Measurements from ENCODE around the gene LENG9. TPM values are rescaled to one million over a fixed set of nuclear protein-coding genes. Genes with fewer than 3 reads are reported as not detected.

Gene LENG9
- total and polyA plus RNA-seq, 2 of the 13 experiments (the other 11 are each of a cell fraction or from before 2014, with no cell fraction given) = 0.75 to 2.9 TPM

- no peak for TF ChIP-seq SP2 (CRISPR knock-in tag; IDR thresholded peaks at IDR 0.05)
- TF ChIP-seq FOXO4 (CRISPR knock-in tag; conservative IDR thresholded peaks at IDR 0.05) = no peak
- no peak for TF ChIP-seq HINFP (CRISPR knock-in tag; IDR thresholded peaks at IDR 0.05; ENCODE audit: low read depth)
- TF ChIP-seq ZNF496 (CRISPR knock-in tag; IDR thresholded peaks at IDR 0.05; ENCODE audit: insufficient replicate concordance) = no peak
- no peak for TF ChIP-seq E2F2 (CRISPR knock-in tag; IDR thresholded peaks at IDR 0.05; ENCODE audit: borderline replicate concordance)
- TF ChIP-seq ZNF503 (CRISPR knock-in tag; IDR thresholded peaks at IDR 0.05) = no peak
- TF ChIP-seq TERF1 (CRISPR knock-in tag; IDR thresholded peaks at IDR 0.05) = no peak
- TF ChIP-seq KLF13 (CRISPR knock-in tag; IDR thresholded peaks at IDR 0.05) = no peak
- TF ChIP-seq DMTF1 (CRISPR knock-in tag; IDR thresholded peaks at IDR 0.05) = no peak
- TF ChIP-seq ZNF660 (CRISPR knock-in tag; IDR thresholded peaks at IDR 0.05; ENCODE audit: borderline replicate concordance, low read depth) = no peak
- no peak for TF ChIP-seq HOXA5 (CRISPR knock-in tag; IDR thresholded peaks at IDR 0.05)
- TF ChIP-seq STAT5B (CRISPR knock-in tag; IDR thresholded peaks at IDR 0.05) = no peak
- no peak for TF ChIP-seq SOX13 (IDR thresholded peaks at IDR 0.05)
- peak in 1 of 2 experiments; percentile 5; a peak in 1 of 4 replicates for TF ChIP-seq SOX13 (CRISPR knock-in tag; conservative IDR thresholded peaks at IDR 0.05 in 1 of 2, IDR thresholded peaks at IDR 0.05 in 1 of 2)
- no peak for TF ChIP-seq EEA1 (CRISPR knock-in tag; IDR thresholded peaks at IDR 0.05; ENCODE audit: borderline replicate concordance)
- no peak for TF ChIP-seq ZFP36L2 (CRISPR knock-in tag; IDR thresholded peaks at IDR 0.05)
- TF ChIP-seq PCBP2 (optimal IDR thresholded peaks at IDR 0.05; ENCODE audit: low read depth, low read length, poor library complexity, severe bottlenecking) = no peak
- no peak for TF ChIP-seq TCF12 (IDR thresholded peaks at IDR 0.05)
- TF ChIP-seq TCF12 (CRISPR knock-in tag; IDR thresholded peaks at IDR 0.05) = no peak
Measured at GRCh38 chr19:54418030-54418929, 45.3 kb downstream of the LENG9 start (continued).

Data from HepG2 (cell line).